Bronchial epithelial cell (primary cell): ENCODE data around the gene GRAMD1A. TPM values are rescaled to one million over a fixed set of nuclear protein-coding genes. Genes with fewer than 3 reads are reported as not detected.

Experiments
- DNase-seq: peaks from one replicate; pipeline ENCODE4 v3.0.0-alpha.2; 2010; ENCODE audit warnings: low read depth
- FAIRE-seq: peaks from 2 replicates; lab custom pipeline; 2011; peaks lifted over from hg19 to GRCh38; lab: Jason Lieb, UNC
- H3K27me3 ChIP-seq: 2 replicates; pipeline ENCODE4 v1.5.1; 2011; ENCODE audit warnings: low read length; ENCODE audit not compliant: control insufficient read depth, insufficient read depth
- H3K36me3 ChIP-seq: 2 replicates; pipeline ENCODE4 v1.5.1; 2011; ENCODE audit warnings: low read length; ENCODE audit not compliant: control insufficient read depth, insufficient read depth
- H3K4me3 ChIP-seq: 2 replicates; pipeline ENCODE4 v1.5.1; 2011; ENCODE audit warnings: mild to moderate bottlenecking, low read depth, low read length, control low read depth
- total RNA-seq: library from RNA; depleted of rRNA; stranded (reverse); fragments of >200 nt; gene quantifications from 2 replicates; pipeline ENCODE4 v1.2.1, GENCODE V29; 2014
- TF ChIP-seq, protein P1 (sequence below): IDR thresholded peaks from 2 replicates; pipeline ENCODE4 v1.5.1; 2011; ENCODE audit warnings: mild to moderate bottlenecking, moderate library complexity, low read length, control low read depth, inconsistent platforms; ENCODE audit not compliant: insufficient read depth, severe bottlenecking

The GRAMD1A gene
- total RNA-seq, 1 donor from 2014 or later = 7.9 TPM

DNA sequence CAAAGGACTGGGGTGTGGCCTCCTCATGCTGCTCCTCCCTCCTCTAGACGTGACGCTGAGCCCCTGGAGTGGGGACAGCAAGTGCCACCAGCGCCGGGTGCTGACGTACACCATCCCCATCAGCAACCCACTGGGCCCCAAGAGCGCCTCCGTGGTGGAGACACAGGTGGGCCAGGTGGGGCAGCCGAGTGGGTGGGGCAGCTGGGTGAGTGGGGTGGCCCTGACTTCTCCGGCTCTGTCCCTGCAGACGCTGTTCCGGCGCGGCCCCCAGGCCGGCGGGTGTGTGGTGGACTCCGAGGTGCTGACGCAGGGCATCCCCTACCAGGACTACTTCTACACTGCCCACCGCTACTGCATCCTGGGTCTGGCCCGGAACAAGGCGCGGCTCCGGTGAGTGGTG is 19.0 kb downstream of the GRAMD1A start:
- Histone ChIP-seq H3K4me3 (no peak overlapping the region), H3K27me3 (no peaks in the 10 kb centered on the region), H3K36me3 (peaks cover 33% of the 10 kb centered on the region)
- FAIRE-seq (no peak), DNase-seq (no peak)
- TF ChIP-seq, protein P1, sequence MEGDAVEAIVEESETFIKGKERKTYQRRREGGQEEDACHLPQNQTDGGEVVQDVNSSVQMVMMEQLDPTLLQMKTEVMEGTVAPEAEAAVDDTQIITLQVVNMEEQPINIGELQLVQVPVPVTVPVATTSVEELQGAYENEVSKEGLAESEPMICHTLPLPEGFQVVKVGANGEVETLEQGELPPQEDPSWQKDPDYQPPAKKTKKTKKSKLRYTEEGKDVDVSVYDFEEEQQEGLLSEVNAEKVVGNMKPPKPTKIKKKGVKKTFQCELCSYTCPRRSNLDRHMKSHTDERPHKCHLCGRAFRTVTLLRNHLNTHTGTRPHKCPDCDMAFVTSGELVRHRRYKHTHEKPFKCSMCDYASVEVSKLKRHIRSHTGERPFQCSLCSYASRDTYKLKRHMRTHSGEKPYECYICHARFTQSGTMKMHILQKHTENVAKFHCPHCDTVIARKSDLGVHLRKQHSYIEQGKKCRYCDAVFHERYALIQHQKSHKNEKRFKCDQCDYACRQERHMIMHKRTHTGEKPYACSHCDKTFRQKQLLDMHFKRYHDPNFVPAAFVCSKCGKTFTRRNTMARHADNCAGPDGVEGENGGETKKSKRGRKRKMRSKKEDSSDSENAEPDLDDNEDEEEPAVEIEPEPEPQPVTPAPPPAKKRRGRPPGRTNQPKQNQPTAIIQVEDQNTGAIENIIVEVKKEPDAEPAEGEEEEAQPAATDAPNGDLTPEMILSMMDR = no peak

GRCh38 chr19:35021016-35021415 is 20.9 kb downstream of the GRAMD1A start:
- peaks cover 29% of the 10 kb centered on the region for H3K36me3 ChIP-seq
- H3K27me3 ChIP-seq = no peaks in the 10 kb centered on the region
- no peak overlapping the region for H3K4me3 ChIP-seq
- FAIRE-seq (no peak), DNase-seq (no peak)
- TF ChIP-seq, protein P1 = no peak

- TF ChIP-seq, protein P1 = no peak
- no peak for FAIRE-seq
- H3K36me3 ChIP-seq = peaks cover 28% of the 10 kb centered on the region
Observed at GRCh38 chr19:35021596-35021995, 21.5 kb downstream of the GRAMD1A start.

DNA sequence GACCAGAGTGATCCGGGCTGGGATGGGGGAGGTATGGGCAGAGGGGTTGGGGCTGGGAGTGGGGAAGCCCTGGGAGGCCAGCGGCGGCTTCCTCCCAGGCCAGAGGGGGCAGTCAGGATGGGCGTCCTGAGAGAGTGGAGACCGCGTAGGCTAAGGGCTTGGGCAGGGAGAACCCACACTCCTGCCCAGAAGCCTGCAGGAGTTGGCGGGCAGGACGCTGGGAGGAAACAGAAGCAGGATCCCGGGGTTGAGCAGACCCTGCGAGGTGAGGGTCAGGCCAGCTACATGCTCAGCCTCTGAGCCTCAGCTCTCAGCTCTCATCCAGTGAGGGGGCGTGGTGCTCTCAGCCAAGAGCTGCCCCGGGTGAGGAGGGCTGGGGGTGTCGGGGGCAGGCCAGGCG is 22.3 kb downstream of the GRAMD1A start:
- H3K27me3 ChIP-seq = no peaks in the 10 kb centered on the region
- no peak overlapping the region for H3K4me3 ChIP-seq
- DNase-seq (no peak), FAIRE-seq (no peak)
- TF ChIP-seq, protein P1 = no peak
- H3K36me3 ChIP-seq = peaks cover 26% of the 10 kb centered on the region

More at GRCh38 chr19:35021596-35021995, 21.5 kb downstream of the GRAMD1A start:
- DNase-seq = no peak
- Histone ChIP-seq H3K4me3 (no peak overlapping the region), H3K27me3 (no peaks in the 10 kb centered on the region)

GRCh38 chr19:35023428-35023827 is 23.3 kb downstream of the GRAMD1A start:
- TF ChIP-seq, protein P1 = no peak
- H3K36me3 ChIP-seq = peaks cover 26% of the 10 kb centered on the region
- FAIRE-seq (no peak), DNase-seq (no peak)
- no peaks in the 10 kb centered on the region for H3K27me3 ChIP-seq
- H3K4me3 ChIP-seq = no peak overlapping the region

GRCh38 chr19:35024095-35024494 is 24.0 kb downstream of the GRAMD1A start:
- TF ChIP-seq, protein P1 = no peak
- DNase-seq (no peak), FAIRE-seq (peak; percentile 62)
- peaks cover 20% of the 10 kb centered on the region for H3K36me3 ChIP-seq
- H3K4me3 ChIP-seq = no peak overlapping the region
- H3K27me3 ChIP-seq = no peaks in the 10 kb centered on the region
